Lower leg skin (tissue), 4 donors: Measurements from ENCODE around the gene SYF2. TPM values are rescaled to one million over a fixed set of nuclear protein-coding genes. Genes with fewer than 3 reads are reported as not detected.

Experiments
- DNase-seq, 2 donors: peaks; one replicate each; pipeline ENCODE4 v3.0.0-alpha.2; 2019; ENCODE audit warnings: low spot score in 2 of 2
- H3K4me3 ChIP-seq: fragments of 200-600 bp; sonication (generic); 2 replicates; pipeline ENCODE4 v1.5.1; 2017; ENCODE audit warnings: mild to moderate bottlenecking, low read depth; ENCODE audit not compliant: poor library complexity, severe bottlenecking
- POLR2A ChIP-seq, 2 donors: fragments of 450-650 bp; IDR thresholded peaks; one replicate each; pipeline ENCODE4 v1.6.1; 2016 to 2017; ENCODE audit warnings: antibody characterized with exemption in 2 of 2, mild to moderate bottlenecking in 1 of 2, moderate library complexity in 1 of 2
- WGBS, 2 donors: methylation state at CpG; one replicate each; pipeline ENCODE4 v1.1.5; 2018; 5-methylcytosine and 5-hydroxymethylcytosine counted together
- intact Hi-C: fragments of 100-400 bp; cut with DNase I; formaldehyde crosslinking; loops from one replicate; pipeline ENCODE4 v1.15.0; 2023; ENCODE audit warnings: low total_unique reads
- total RNA-seq, 4 donors: library from RNA; depleted of rRNA; stranded (reverse); fragments of >200 nt; gene quantifications; one replicate each; pipeline ENCODE4 v1.1.0, GENCODE V29; 2016
- TF ChIP-seq, protein P1 (sequence below), 3 donors: fragments of 450-650 bp; IDR thresholded peaks; one replicate each; pipeline ENCODE4 v1.5.1; 2016; ENCODE audit warnings: antibody characterized with exemption in 3 of 3, mild to moderate bottlenecking in 3 of 3, moderate library complexity in 2 of 3

Gene SYF2
- total RNA-seq, 4 donors from 2014 or later, result 53.4 to 65.7 (median 61.9) TPM

DNA sequence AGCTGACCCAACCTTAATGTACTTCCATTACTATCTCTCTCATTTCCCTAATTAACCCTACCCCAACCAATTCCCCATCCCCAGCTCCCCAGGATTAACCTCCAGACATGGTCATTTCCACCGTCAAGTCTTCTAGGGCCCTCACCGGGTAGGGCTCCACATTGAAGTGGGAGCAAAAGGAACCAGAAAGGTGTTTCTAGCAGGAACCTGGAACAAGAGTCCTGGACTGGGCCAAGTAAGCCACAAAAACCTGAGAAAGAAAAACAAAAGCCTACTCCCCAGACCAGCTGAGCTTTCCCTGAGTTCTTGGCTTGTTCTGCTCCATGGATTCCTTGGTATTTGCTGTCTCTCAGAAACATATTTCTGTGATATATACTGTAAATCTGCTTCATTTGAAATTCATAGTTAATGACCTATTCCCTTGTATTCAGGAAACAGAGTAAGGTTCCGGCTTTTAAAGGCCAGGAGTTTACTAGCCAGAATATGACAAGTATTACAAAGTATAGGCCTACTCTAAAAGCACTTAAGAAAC lies 58.4 kb downstream of the SYF2 start:
- intact Hi-C loops, result no loop called here
- DNase-seq, result peak; percentile 0 to 2
- WGBS, 2 donors, result 78 to 92% methylated on average over 3 of the region's 3 CpGs
- no peak for TF ChIP-seq POLR2A (IDR thresholded peaks at IDR 0.05)
- TF ChIP-seq, protein P1, sequence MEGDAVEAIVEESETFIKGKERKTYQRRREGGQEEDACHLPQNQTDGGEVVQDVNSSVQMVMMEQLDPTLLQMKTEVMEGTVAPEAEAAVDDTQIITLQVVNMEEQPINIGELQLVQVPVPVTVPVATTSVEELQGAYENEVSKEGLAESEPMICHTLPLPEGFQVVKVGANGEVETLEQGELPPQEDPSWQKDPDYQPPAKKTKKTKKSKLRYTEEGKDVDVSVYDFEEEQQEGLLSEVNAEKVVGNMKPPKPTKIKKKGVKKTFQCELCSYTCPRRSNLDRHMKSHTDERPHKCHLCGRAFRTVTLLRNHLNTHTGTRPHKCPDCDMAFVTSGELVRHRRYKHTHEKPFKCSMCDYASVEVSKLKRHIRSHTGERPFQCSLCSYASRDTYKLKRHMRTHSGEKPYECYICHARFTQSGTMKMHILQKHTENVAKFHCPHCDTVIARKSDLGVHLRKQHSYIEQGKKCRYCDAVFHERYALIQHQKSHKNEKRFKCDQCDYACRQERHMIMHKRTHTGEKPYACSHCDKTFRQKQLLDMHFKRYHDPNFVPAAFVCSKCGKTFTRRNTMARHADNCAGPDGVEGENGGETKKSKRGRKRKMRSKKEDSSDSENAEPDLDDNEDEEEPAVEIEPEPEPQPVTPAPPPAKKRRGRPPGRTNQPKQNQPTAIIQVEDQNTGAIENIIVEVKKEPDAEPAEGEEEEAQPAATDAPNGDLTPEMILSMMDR (IDR thresholded peaks at IDR 0.05), result no peak
- H3K4me3 ChIP-seq, result no peak overlapping the region

Other genes with a start within 250 kb of the SYF2 start
- 100 to 1,000 TPM in 2 of 4 donors, 10 to 100 TPM in 2; 70.9 to 148 (median 110) TPM for gene RSRP1, start 15.0 kb upstream of the SYF2 start, total RNA-seq
- not detected for gene RHD, start 40.0 kb upstream of the SYF2 start, total RNA-seq
- gene TMEM50A, start 105.8 kb upstream of the SYF2 start, total RNA-seq, result 10 to 100 TPM; 63.5 to 89.7 (median 77.2) TPM
- gene RHCE, start 188.3 kb upstream of the SYF2 start, total RNA-seq, result 1 to 10 TPM in 1 of 4 donors, under 1 TPM in 2, not detected in 1; 0.16 to 1.4 (median 0.61) TPM
- 10 to 100 TPM; 14.2 to 20.4 (median 16.4) TPM for gene MACO1, start 198.4 kb upstream of the SYF2 start, total RNA-seq